ENCODE data around the gene LRPAP1. TPM values are rescaled to one million over a fixed set of nuclear protein-coding genes. Genes with fewer than 3 reads are reported as not detected.

LRPAP1 gene
- total and polyA plus RNA-seq, 2 donors (not counting 3 experiments of a cell fraction or from before 2014, with no cell fraction given), result 90.1 to 170 TPM

GRCh38 chr4:3573131-3573530, 40.9 kb upstream of the LRPAP1 start:
- no peaks in the 10 kb centered on the region for H3K36me3 ChIP-seq (ENCODE audit: control insufficient read depth in 2 of 2, extremely low read depth in 1 of 2, insufficient read depth in 2 of 2, low read length in 2 of 2)
- no peaks in the 10 kb centered on the region for H3K27me3 ChIP-seq (ENCODE audit: control insufficient read depth in 2 of 2, insufficient read depth in 2 of 2, low read length in 2 of 2)
- no peak for FAIRE-seq
- intact Hi-C loops (cut with micrococcal nuclease), result no loop called here
- no peaks in the 10 kb centered on the region for H4K20me1 ChIP-seq (replicated peaks; ENCODE audit: control insufficient read depth, extremely low read depth, insufficient read depth, low read length)
- CTCF ChIA-PET, result no interaction called here
- no peaks in the 10 kb centered on the region for H3K79me2 ChIP-seq (ENCODE audit: control insufficient read depth, insufficient read depth, low read length)
- H3K4me1 ChIP-seq (ENCODE audit: control insufficient read depth, extremely low read depth, insufficient read depth, low read length), result no peaks in the 10 kb centered on the region
- no peak overlapping the region for H2AFZ ChIP-seq (ENCODE audit: low read depth, low read length)
- no TSS peak for BruUV-seq (replicated peaks)
- H3K9ac ChIP-seq (replicated peaks; ENCODE audit: extremely low read depth, insufficient read depth, low read length), result no peak overlapping the region
- DNase-seq (ENCODE audit: low read depth, low spot score), result no peak
- H3K9me1 ChIP-seq (replicated peaks; ENCODE audit: control insufficient read depth, extremely low read depth, insufficient read depth, low read length), result no peaks in the 10 kb centered on the region
- dilution Hi-C loops (cut with MboI; ENCODE audit: extremely low pct_ligation_motif_present, low sequenced_read_pairs), result no loop called here
- no peaks in the 10 kb centered on the region for H3K9me3 ChIP-seq (replicated peaks; ENCODE audit: control insufficient read depth, insufficient read depth, low read length)
- H3K4me2 ChIP-seq (ENCODE audit: insufficient read depth, low read length), result no peak overlapping the region
- H3K27ac ChIP-seq (ENCODE audit: insufficient read depth, low read depth, low read length), result no peak overlapping the region
- TF ChIP-seq, protein P1, sequence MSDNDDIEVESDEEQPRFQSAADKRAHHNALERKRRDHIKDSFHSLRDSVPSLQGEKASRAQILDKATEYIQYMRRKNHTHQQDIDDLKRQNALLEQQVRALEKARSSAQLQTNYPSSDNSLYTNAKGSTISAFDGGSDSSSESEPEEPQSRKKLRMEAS (IDR thresholded peaks at IDR 0.05; ENCODE audit: insufficient read depth, insufficient read length), result no peak
- TF ChIP-seq POLR2A (IDR thresholded peaks at IDR 0.05; ENCODE audit: low read depth, low read length), result no peak
- TF ChIP-seq CTCF (IDR thresholded peaks at IDR 0.05; ENCODE audit: extremely low read depth in 1 of 2, insufficient read depth in 1 of 2, low read depth in 1 of 2, low read length in 2 of 2), result no peak
- TF ChIP-seq MYC (IDR thresholded peaks at IDR 0.05; ENCODE audit: low read depth, low read length), result no peak
- TF ChIP-seq JUN (IDR thresholded peaks at IDR 0.05; ENCODE audit: borderline replicate concordance, insufficient read depth, insufficient read length, low read depth), result no peak
- no peak for TF ChIP-seq POLR2AphosphoS5 (IDR thresholded peaks at IDR 0.05; ENCODE audit: insufficient read depth, low read depth, low read length)
- no peak for TF ChIP-seq FOS (IDR thresholded peaks at IDR 0.05; ENCODE audit: borderline replicate concordance, insufficient read depth, low read length)
- TF ChIP-seq EZH2 (IDR thresholded peaks at IDR 0.05; ENCODE audit: borderline replicate concordance, low read depth, low read length, severe bottlenecking), result no peak
- TF ChIP-seq GATA2 (IDR thresholded peaks at IDR 0.05; ENCODE audit: insufficient read depth, insufficient read length, low read depth, low read length), result no peak
- POLR2A ChIA-PET, result no interaction called here
- no peak overlapping the region for H3K4me3 ChIP-seq (replicated peaks in 1 of 3; ENCODE audit: insufficient read depth in 1 of 3, low read depth in 1 of 3, low read length in 3 of 3)
